Naive thymus-derived CD4-positive, alpha-beta T cell (primary cell): ENCODE measurements around the gene COX8C. TPM values are rescaled to one million over a fixed set of nuclear protein-coding genes. Genes with fewer than 3 reads are reported as not detected.

ENCODE experiments used
- ATAC-seq: fragments of 150-1000 bp; cut with Tn5 transposase; 2 replicates; pipeline ENCODE4 v1.10.0; 2021; ENCODE audit warnings: mild to moderate bottlenecking, moderate library complexity
- CTCF ChIA-PET: fragments of 350-600 bp; sonication (Branson Sonifier 250); formaldehyde crosslinking; loops from one replicate; lab custom pipeline; 2021; ENCODE audit warnings: antibody characterized with exemption; lab: Charles Lee
- POLR2A ChIA-PET: fragments of 350-600 bp; sonication (Branson Sonifier 250); formaldehyde crosslinking; loops from one replicate; lab custom pipeline; 2021; ENCODE audit warnings: antibody characterized with exemption, inconsistent platforms; lab: Charles Lee
- DNase-seq, 9 donors: peaks; one replicate each; pipeline versions ENCODE4 v3.0.0 to v3.0.0-alpha.2; 2020 to 2022; ENCODE audit warnings: mixed read lengths in 1 of 9
- H3K27ac ChIP-seq: one replicate; pipeline ENCODE4 v1.7.0; 2013; ENCODE audit warnings: mild to moderate bottlenecking, low read depth, low read length, moderate library complexity
- H3K27me3 ChIP-seq, 2 donors: one replicate each; pipeline ENCODE4 v1.7.0; 2013; ENCODE audit warnings: low read length in 2 of 2, mild to moderate bottlenecking in 2 of 2, moderate library complexity in 2 of 2; ENCODE audit not compliant: control insufficient read depth in 2 of 2, insufficient read depth in 2 of 2
- H3K36me3 ChIP-seq, 3 experiments: 1 replicate in 2 of 3; 2 replicates in 1 of 3; pipeline ENCODE4 v1.7.0; 2013; ENCODE audit warnings: low read length in 3 of 3, mild to moderate bottlenecking in 3 of 3, moderate library complexity in 1 of 3; ENCODE audit not compliant: insufficient read depth in 3 of 3, control insufficient read depth in 2 of 3
- H3K4me1 ChIP-seq, 2 donors: one replicate each; pipeline ENCODE4 v1.7.0; 2013; ENCODE audit warnings: low read length in 2 of 2, mild to moderate bottlenecking in 2 of 2, moderate library complexity in 1 of 2; ENCODE audit not compliant: control insufficient read depth in 2 of 2, insufficient read depth in 2 of 2
- H3K4me3 ChIP-seq: 2 replicates; pipeline ENCODE4 v1.7.0; 2013; ENCODE audit warnings: mild to moderate bottlenecking, low read length
- H3K9me3 ChIP-seq, 3 experiments: 1 replicate in 2 of 3; 2 replicates in 1 of 3; pipeline ENCODE4 v1.7.0; 2013; ENCODE audit warnings: low read length in 3 of 3; ENCODE audit not compliant: control insufficient read depth in 2 of 3
- H3K27ac Mint-ChIP-seq, 9 donors: one replicate each; pipeline ENCODE4 v1.8.0; 2020 to 2022; ENCODE audit warnings: mixed read lengths in 9 of 9, mild to moderate bottlenecking in 8 of 9, moderate library complexity in 5 of 9, inconsistent platforms in 2 of 9
- H3K27me3 Mint-ChIP-seq, 5 donors: one replicate each; pipeline ENCODE4 v1.8.0; 2021 to 2022; ENCODE audit warnings: mixed read lengths in 5 of 5, mild to moderate bottlenecking in 1 of 5
- H3K36me3 Mint-ChIP-seq, 5 donors: one replicate each; pipeline ENCODE4 v1.8.0; 2020 to 2022; ENCODE audit warnings: mixed read lengths in 5 of 5, mild to moderate bottlenecking in 3 of 5, inconsistent platforms in 1 of 5
- H3K4me1 Mint-ChIP-seq, 7 donors: one replicate each; pipeline ENCODE4 v1.8.0; 2020 to 2022; ENCODE audit warnings: mixed read lengths in 7 of 7, mild to moderate bottlenecking in 3 of 7, inconsistent platforms in 1 of 7
- H3K4me3 Mint-ChIP-seq, 10 donors: one replicate each; pipeline ENCODE4 v1.8.0; 2020 to 2022; ENCODE audit warnings: mild to moderate bottlenecking in 10 of 10, mixed read lengths in 10 of 10, moderate library complexity in 6 of 10, inconsistent platforms in 2 of 10
- H3K9me3 Mint-ChIP-seq, 11 donors: one replicate each; pipeline ENCODE4 v1.8.0; 2020 to 2022; ENCODE audit warnings: mixed read lengths in 11 of 11, mild to moderate bottlenecking in 4 of 11, inconsistent platforms in 1 of 11, moderate library complexity in 1 of 11
- intact Hi-C, 2 donors: fragments of 100-400 bp; cut with micrococcal nuclease; formaldehyde crosslinking; loops; one replicate each; pipeline ENCODE4 v1.15.1; 2023
- polyA plus RNA-seq, 2 donors: library from polyadenylated mRNA; unstranded; fragments of 300-500 nt; fragmentation: Illumina TruSeq; gene quantifications; one replicate each; pipeline ENCODE4 v1.2.3, GENCODE V29; 2021
- total RNA-seq, 6 experiments: library from RNA in 5 of 6; stranded (reverse) in 5 of 6; gene quantifications; 1 replicate in 5 of 6; 2 replicates in 1 of 6; pipeline ENCODE4 v1.2.3 and lab custom pipeline; 2021 to 2026

Gene COX8C
- total and polyA plus RNA-seq, 7 experiments from 2014 or later: not detected

- Histone ChIP-seq H3K9me3 (no peaks in the 10 kb centered on the region), H3K27me3 (no peaks in the 10 kb centered on the region), H3K4me3 (no peak overlapping the region), H3K27ac (no peak overlapping the region), H3K4me1 (peaks cover 19 to 21% of the 10 kb centered on the region in 2 donors), H3K36me3 (no peaks in the 10 kb centered on the region)
- H3K27ac Mint-ChIP-seq: peak overlapping the region in 1 of 9 donors; percentile 14
- ATAC-seq (no peak), DNase-seq (no peak)
- peaks cover 0 to 3% (median 0%) of the 10 kb centered on the region in 5 donors for H3K36me3 Mint-ChIP-seq
- ChIA-PET POLR2A (no interaction called here), CTCF (no interaction called here)
- H3K4me3 Mint-ChIP-seq: peak overlapping the region in 9 of 10 donors; percentile 4 to 96 (median 58)
- H3K27me3 Mint-ChIP-seq: no peaks in the 10 kb centered on the region
- H3K9me3 Mint-ChIP-seq: no peaks in the 10 kb centered on the region
- peaks cover 38 to 75% (median 65%) of the 10 kb centered on the region in 7 donors for H3K4me1 Mint-ChIP-seq
- intact Hi-C loops: loop anchor here in 1 of 2 donors (5.0 kb wide), 1 partner anchor 538 kb away; the partner anchor contains the start of gene GOLGA5
These were observed 16.9 kb upstream of the COX8C start for GRCh38 chr14:93329965-93330608.

GRCh38 chr14:93330609-93331000 lies 16.4 kb upstream of the COX8C start:
- peaks cover 0 to 2% (median 0%) of the 10 kb centered on the region in 5 donors for H3K36me3 Mint-ChIP-seq
- no peaks in the 10 kb centered on the region for H3K27me3 ChIP-seq
- peak overlapping the region in 1 of 9 donors; percentile 10 for H3K27ac Mint-ChIP-seq
- H3K4me1 ChIP-seq: peaks cover 19 to 21% of the 10 kb centered on the region in 2 donors
- H3K4me3 ChIP-seq: no peak overlapping the region
- H3K4me3 Mint-ChIP-seq: peak overlapping the region in 9 of 10 donors; percentile 90 to 96 (median 92)
- POLR2A ChIA-PET: no interaction called here
- CTCF ChIA-PET: no interaction called here
- H3K4me1 Mint-ChIP-seq: peaks cover 37 to 73% (median 69%) of the 10 kb centered on the region in 7 donors
- no peaks in the 10 kb centered on the region for H3K27me3 Mint-ChIP-seq
- H3K36me3 ChIP-seq: no peaks in the 10 kb centered on the region
- no peak for ATAC-seq
- no peaks in the 10 kb centered on the region for H3K9me3 Mint-ChIP-seq
- no peaks in the 10 kb centered on the region for H3K9me3 ChIP-seq
- H3K27ac ChIP-seq: no peak overlapping the region
- intact Hi-C loops: loop anchor here in 1 of 2 donors (5.0 kb wide), 1 partner anchor 538 kb away; the partner anchor contains the start of gene GOLGA5
- no peak for DNase-seq

GRCh38 chr14:93331002-93331727 lies 15.8 kb upstream of the COX8C start:
- intact Hi-C loops: loop anchor here in 1 of 2 donors (5.0 kb wide), 1 partner anchor 539 kb away; the partner anchor contains the start of gene GOLGA5
- no peaks in the 10 kb centered on the region for H3K36me3 ChIP-seq
- H3K4me3 ChIP-seq: peak overlapping the region; percentile 86
- peak overlapping the region in 8 of 9 donors; percentile 43 to 98 (median 68) for H3K27ac Mint-ChIP-seq
- no peaks in the 10 kb centered on the region for H3K27me3 ChIP-seq
- H3K36me3 Mint-ChIP-seq: peaks cover 0 to 2% (median 0%) of the 10 kb centered on the region in 5 donors
- peaks cover 19 to 21% of the 10 kb centered on the region in 2 donors for H3K4me1 ChIP-seq
- H3K27me3 Mint-ChIP-seq: no peaks in the 10 kb centered on the region
- POLR2A ChIA-PET: interaction anchor here (0.7 kb wide), 1 partner anchor 125 kb away, joined by 3 read pairs; no protein-coding TSS in a partner anchor
- peaks cover 37 to 73% (median 69%) of the 10 kb centered on the region in 7 donors for H3K4me1 Mint-ChIP-seq
- no peak overlapping the region for H3K27ac ChIP-seq
- H3K4me3 Mint-ChIP-seq: peak overlapping the region; percentile 90 to 96 (median 92)
- DNase-seq (no peak), ATAC-seq (no peak)
- CTCF ChIA-PET: no interaction called here
- no peaks in the 10 kb centered on the region for H3K9me3 ChIP-seq
- H3K9me3 Mint-ChIP-seq: no peaks in the 10 kb centered on the region

- H3K27ac Mint-ChIP-seq: peak overlapping the region; percentile 85 to 98 (median 91)
- DNase-seq: peak in 5 of 9 donors; percentile 1 to 18 (median 16)
- H3K4me1 Mint-ChIP-seq: peaks cover 37 to 73% (median 64%) of the 10 kb centered on the region in 7 donors
- H3K36me3 Mint-ChIP-seq: peaks cover 0 to 2% (median 0%) of the 10 kb centered on the region in 5 donors
- ATAC-seq: no peak
- ChIA-PET CTCF (no interaction called here), POLR2A (interaction anchor here (0.7 kb wide), 1 partner anchor 125 kb away, joined by 3 read pairs; no protein-coding TSS in a partner anchor)
- H3K27me3 Mint-ChIP-seq: no peaks in the 10 kb centered on the region
- Histone ChIP-seq H3K36me3 (no peaks in the 10 kb centered on the region), H3K27me3 (no peaks in the 10 kb centered on the region), H3K27ac (peak overlapping the region; percentile 90), H3K9me3 (no peaks in the 10 kb centered on the region), H3K4me3 (peak overlapping the region; percentile 86), H3K4me1 (peaks cover 19 to 21% of the 10 kb centered on the region in 2 donors)
- H3K4me3 Mint-ChIP-seq: peak overlapping the region; percentile 90 to 96 (median 92)
- intact Hi-C loops: loop anchor here (1.0 to 5.0 kb wide), 4 partner anchors 216 to 843 kb away; partner anchors contain the start of genes GOLGA5 (in 2 of the 2) and PPP4R4 (in 1 of the 2)
- peaks cover 0 to 3% (median 0%) of the 10 kb centered on the region in 11 donors for H3K9me3 Mint-ChIP-seq
These were observed 15.1 kb upstream of the COX8C start for GRCh38 chr14:93331728-93332396.

- Mint-ChIP-seq H3K36me3 (peaks cover 0 to 4% (median 0%) of the 10 kb centered on the region in 5 donors), H3K4me3 (peak overlapping the region; percentile 90 to 96 (median 92)), H3K4me1 (peaks cover 37 to 70% (median 61%) of the 10 kb centered on the region in 7 donors), H3K9me3 (peaks cover 0 to 6% (median 0%) of the 10 kb centered on the region in 11 donors), H3K27me3 (no peaks in the 10 kb centered on the region), H3K27ac (peak overlapping the region in 8 of 9 donors; percentile 87 to 98 (median 93))
- Histone ChIP-seq H3K36me3 (no peaks in the 10 kb centered on the region), H3K4me3 (peak overlapping the region; percentile 86), H3K4me1 (peaks cover 19 to 21% of the 10 kb centered on the region in 2 donors), H3K27ac (peak overlapping the region; percentile 90), H3K9me3 (no peaks in the 10 kb centered on the region), H3K27me3 (no peaks in the 10 kb centered on the region)
- CTCF ChIA-PET: no interaction called here
- POLR2A ChIA-PET: no interaction called here
- ATAC-seq (peak; percentile 45), DNase-seq (peak in 7 of 9 donors; percentile 2 to 65 (median 12))
- intact Hi-C loops: loop anchor here (1.0 to 5.0 kb wide), 4 partner anchors 216 to 842 kb away; partner anchors contain the start of genes GOLGA5 (in 2 of the 2) and PPP4R4 (in 1 of the 2)
These were observed 14.6 kb upstream of the COX8C start for GRCh38 chr14:93332397-93332852.
